Astrocyte of the cerebellum (primary cell): ENCODE data around the gene PLPP2.

Experiments
- DNase-seq: peaks from one replicate; pipeline ENCODE4 v3.0.0-alpha.2; 2011; ENCODE audit warnings: low read depth
- H3K4me3 ChIP-seq: 2 replicates; pipeline ENCODE4 v1.5.1; 2011; ENCODE audit warnings: mild to moderate bottlenecking, low read depth, low read length, moderate library complexity
- in situ Hi-C: cut with HindIII; loops from 2 replicates; pipeline ENCODE4 v1.10.0; 2017; ENCODE audit warnings: low sequenced_read_pairs
- TF ChIP-seq, protein P1 (sequence below): IDR thresholded peaks from 2 replicates; pipeline ENCODE4 v1.5.1; 2012; ENCODE audit warnings: low read length, low read depth, moderate library complexity, mild to moderate bottlenecking; ENCODE audit errors: missing control alignments

PLPP2 gene

DNA sequence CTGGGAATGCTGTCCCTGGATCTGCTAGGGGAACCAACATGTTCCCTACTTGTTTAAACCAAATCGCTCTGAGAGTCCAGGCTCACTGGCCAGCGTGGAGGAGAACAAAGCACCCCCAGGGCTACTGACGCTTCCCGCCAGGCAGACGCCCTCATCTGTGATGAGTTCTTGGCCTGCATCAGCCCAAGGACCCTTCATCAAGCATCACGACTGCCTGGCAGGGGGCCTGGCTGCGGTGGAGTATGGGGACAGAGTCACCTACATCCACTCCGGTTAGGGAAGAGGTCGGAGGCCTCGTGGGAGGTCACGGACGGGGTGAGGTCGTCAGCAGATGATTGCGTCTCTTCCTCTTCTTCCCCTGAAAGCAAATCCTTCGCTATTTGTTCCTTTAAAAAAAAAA lies 35.7 kb upstream of the PLPP2 start:
- TF ChIP-seq, protein P1, sequence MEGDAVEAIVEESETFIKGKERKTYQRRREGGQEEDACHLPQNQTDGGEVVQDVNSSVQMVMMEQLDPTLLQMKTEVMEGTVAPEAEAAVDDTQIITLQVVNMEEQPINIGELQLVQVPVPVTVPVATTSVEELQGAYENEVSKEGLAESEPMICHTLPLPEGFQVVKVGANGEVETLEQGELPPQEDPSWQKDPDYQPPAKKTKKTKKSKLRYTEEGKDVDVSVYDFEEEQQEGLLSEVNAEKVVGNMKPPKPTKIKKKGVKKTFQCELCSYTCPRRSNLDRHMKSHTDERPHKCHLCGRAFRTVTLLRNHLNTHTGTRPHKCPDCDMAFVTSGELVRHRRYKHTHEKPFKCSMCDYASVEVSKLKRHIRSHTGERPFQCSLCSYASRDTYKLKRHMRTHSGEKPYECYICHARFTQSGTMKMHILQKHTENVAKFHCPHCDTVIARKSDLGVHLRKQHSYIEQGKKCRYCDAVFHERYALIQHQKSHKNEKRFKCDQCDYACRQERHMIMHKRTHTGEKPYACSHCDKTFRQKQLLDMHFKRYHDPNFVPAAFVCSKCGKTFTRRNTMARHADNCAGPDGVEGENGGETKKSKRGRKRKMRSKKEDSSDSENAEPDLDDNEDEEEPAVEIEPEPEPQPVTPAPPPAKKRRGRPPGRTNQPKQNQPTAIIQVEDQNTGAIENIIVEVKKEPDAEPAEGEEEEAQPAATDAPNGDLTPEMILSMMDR, result no peak
- H3K4me3 ChIP-seq, result no peak overlapping the region

DNA sequence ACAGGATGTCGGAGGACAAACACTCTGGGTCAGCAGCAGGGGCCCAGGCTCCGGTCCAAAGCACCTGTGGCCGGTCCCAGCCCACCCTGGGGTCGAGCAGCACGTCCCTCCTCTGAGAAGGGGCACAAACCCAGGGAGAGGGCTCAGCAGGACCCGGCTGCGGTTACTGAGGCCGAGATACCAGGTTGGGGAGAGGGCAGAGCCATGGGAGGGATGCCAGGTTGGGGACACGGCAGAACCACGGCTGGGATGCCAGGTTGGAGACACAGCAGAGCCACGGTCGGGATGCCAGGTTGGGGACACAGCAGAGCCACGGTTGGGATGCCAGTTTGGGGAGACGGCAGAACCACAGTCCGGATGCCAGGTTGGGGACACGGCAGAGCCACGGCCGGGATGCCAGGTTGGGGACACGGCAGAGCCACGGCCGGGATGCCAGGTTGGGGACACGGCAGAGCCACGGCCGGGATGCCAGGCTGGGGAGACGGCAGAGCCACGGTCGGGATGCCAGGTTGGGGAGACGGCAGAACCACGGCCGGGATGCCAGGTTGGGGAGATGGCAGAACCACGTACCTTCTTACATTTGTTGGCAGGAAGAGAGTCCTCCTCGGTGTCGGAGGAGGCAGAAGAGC lies 34.8 kb upstream of the PLPP2 start:
- no peak overlapping the region for H3K4me3 ChIP-seq
- TF ChIP-seq, protein P1, result no peak
- in situ Hi-C loops, result no loop called here
- DNase-seq, result no peak

More for the DNA sequence above, 35.7 kb upstream of the PLPP2 start:
- in situ Hi-C loops, result no loop called here
- no peak for DNase-seq

GRCh38 chr19:325173-325936 lies 34.2 kb upstream of the PLPP2 start:
- H3K4me3 ChIP-seq, result no peak overlapping the region
- TF ChIP-seq, protein P1, result no peak
- in situ Hi-C loops, result no loop called here
- DNase-seq, result no peak

DNA sequence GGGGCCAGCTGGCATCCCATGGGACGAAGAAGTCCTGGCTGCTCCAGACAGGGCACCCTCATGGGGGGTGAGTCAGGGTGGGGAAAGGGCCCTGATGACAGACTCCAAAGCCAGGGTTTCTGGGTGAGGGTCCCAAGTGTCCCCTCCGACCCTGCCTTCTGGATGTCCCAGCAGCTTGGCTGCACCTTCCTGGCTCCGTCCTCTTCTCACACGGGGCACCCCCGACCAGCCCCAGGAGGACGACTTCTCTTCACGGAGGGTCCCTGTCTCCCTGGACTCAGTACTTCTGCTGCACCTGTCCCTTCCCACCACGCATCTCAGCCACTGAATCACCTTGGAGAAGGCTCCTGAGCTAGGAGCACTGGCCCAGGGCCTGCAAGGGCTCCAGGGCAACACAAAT lies 33.5 kb upstream of the PLPP2 start:
- no peak overlapping the region for H3K4me3 ChIP-seq
- no peak for DNase-seq
- TF ChIP-seq, protein P1, result no peak
- in situ Hi-C loops, result no loop called here

GRCh38 chr19:322616-323015 lies 31.4 kb upstream of the PLPP2 start:
- H3K4me3 ChIP-seq, result no peak overlapping the region
- DNase-seq, result no peak
- TF ChIP-seq, protein P1, result no peak
- in situ Hi-C loops, result no loop called here

- TF ChIP-seq, protein P1, result no peak
- H3K4me3 ChIP-seq, result no peak overlapping the region
- in situ Hi-C loops, result no loop called here
- DNase-seq, result no peak
These were observed 27.2 kb upstream of the PLPP2 start for GRCh38 chr19:318509-318774.
